Measurements from ENCODE around the gene CHRD.
A peak's percentile ranks its signal among the peaks of the same experiment; 100 is the strongest.
"Not testable (repeated sequence)": the region's sequence is repeated elsewhere in the genome, so short reads cannot be mapped to it uniquely, and the experiment has no call there.

CHRD gene

DNA sequence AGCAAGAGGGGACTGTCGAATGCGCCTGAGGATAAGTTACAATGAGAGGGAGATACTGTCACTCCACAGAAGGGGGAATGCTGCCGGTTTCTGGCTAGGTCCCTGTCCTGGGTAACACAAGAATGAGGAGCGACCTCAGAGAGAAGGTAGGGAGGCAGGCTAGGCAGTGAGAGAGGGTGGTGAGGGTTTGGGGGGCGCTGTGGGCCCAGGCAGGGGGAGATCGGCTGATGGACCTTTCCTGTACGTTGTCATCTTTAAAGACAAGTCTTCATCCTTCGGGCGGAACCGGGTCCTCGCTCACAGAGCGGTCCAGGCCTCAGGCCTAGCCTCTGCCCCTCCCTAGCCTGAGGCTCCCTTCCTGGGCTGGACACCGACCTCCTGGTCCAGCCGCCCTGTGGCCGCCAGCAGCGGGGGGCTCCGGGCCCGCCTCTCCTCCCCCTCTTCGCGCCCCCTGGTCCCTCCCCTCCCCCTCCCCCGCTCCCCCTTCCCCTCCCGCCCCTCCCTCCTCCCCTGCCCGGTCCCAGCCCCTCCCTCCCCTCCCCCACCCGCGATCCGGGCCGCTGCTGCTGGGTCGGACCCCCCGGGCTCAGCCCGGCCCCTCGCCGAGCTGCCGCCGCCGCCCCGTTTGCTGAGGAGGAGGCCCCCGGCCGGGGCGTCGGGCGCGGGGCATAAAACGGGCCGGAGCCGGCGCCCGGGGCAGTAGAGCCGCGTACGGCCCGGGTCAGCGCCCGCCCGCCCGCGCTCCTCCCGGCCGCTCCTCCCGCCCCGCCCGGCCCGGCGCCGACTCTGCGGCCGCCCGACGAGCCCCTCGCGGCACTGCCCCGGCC is at the start of gene CHRD:
Gene CHRD, plus strand, starts transcription at position 697 of the 827 bp plus-strand sequence. CDS start 265 bp downstream, outside the sequence.
- no peak for FAIRE-seq
- DNase-seq (ENCODE audit: insufficient read length, low spot score) = no peak

DNA sequence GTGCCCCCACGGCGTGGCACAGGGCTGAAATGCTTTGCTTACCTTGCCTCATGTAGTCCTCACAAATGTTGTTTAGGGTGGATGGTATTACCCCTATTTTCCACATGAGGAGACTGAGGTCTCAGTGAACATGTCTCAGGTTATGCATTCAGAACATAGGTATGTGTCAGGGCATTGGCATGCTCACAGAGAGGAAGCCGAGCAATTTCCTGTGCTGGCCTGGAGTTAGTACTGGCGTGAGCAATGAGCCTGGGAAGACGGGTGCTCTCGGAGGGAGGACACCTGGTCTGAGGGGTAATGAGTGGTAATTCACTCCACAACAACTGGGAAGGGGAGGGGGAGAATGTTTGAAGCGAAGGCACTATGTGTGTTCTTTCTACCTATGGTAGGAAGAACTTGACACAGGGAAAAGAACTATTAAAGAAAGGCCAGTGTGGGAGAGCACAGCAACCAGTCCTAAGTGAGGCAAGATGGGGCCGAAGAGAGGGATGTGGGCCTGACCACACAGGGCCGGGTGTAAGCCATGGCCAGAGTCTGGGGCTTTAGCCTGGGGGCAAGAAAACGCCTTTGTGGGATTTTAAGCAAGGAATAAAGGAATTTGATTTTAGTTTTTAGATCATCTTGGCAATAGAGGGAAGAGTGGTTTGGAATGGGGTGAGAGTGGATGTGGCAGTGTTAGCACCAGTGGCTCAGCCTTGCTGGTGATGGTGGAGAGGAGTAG is 47.3 kb upstream of the CHRD start:
- DNase-seq (ENCODE audit: insufficient read length, low spot score) (no peak), FAIRE-seq (no peak)

DNA sequence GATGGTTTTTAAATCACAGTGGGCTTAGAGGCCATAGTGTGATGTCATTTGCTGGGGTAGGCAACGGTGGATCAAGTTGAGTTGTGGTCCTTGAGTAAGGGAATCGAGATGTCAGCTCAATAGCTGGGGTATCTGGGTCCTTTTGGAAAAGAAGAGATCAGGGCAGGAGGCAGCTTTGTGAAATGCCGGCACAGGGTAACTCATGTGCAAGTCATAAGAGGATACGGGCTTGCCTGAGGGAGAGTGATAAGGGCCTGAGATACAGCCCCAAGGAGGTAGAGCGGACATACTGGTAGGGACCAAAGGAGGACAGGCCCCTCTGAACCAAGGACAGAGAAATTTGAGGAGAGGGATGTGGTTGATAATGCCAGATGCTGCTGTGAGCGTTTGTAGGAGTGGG is 46.7 kb upstream of the CHRD start:
- no peak for FAIRE-seq

DNA sequence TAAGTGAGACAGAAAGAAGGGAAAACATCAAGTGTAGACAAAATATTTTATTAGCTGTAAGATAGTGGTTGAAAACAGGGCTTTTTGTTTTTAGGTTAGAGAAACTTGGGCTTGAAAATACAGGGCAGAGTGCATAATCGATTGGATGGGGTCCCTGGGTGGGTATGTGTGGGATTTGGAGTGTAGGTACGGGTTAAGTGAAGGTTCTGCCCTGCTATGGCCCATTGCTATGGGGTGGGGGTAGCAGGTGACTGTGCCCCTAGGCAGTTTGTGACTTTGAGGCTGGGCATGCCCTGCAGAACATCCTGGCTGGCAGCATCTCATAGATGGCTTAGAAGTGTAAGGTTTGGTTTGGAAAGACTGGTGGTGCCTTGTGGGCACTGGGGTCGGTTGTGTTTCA is 46.2 kb upstream of the CHRD start:
- FAIRE-seq (no peak), DNase-seq (ENCODE audit: insufficient read length, low spot score) (no peak)

More for the DNA sequence above, 46.7 kb upstream of the CHRD start:
- no peak for DNase-seq (ENCODE audit: insufficient read length, low spot score)

DNA sequence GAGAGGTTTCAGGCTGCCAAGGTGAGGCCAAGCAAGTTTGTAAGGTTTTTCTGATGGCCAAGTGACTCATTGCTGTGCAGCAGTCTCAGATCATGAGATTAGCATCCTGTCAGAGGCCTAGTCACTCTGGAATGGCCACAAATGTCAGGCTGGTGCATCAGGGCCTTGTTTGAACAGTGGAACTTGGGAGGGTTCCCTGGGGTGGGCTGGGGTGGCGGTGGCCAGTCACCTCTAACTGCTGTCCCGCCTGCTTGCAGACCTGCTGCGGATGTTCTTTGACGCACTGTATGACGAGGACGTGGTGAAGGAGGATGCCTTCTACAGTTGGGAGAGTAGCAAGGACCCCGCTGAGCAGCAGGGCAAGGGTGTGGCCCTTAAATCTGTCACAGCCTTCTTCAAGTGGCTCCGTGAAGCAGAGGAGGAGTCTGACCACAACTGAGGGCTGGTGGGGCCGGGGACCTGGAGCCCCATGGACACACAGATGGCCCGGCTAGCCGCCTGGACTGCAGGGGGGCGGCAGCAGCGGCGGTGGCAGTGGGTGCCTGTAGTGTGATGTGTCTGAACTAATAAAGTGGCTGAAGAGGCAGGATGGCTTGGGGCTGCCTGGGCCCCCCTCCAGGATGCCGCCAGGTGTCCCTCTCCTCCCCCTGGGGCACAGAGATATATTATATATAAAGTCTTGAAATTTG is 45.2 kb upstream of the CHRD start:
- DNase-seq (ENCODE audit: insufficient read length, low spot score) (no peak), FAIRE-seq (no peak)

DNA sequence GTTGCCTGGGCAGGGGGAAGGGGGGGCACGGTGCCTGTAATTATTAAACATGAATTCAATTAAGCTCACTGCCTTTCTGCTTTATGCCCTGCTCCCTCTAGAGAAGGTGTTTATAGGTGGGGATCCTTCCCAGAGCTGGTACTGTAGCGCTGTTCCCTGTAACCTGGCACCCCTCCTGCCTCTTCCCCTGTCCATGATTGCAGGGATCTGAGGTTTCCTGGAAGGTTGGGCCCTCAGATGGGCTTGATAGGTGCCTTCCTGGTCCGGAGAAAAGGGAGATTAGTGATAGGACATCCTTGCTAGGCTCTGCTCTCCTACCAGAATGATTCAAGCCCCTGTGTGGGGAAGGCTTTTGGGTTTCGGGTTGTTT is 44.6 kb upstream of the CHRD start:
- no peak for DNase-seq (ENCODE audit: insufficient read length, low spot score)
- FAIRE-seq = no peak

DNA sequence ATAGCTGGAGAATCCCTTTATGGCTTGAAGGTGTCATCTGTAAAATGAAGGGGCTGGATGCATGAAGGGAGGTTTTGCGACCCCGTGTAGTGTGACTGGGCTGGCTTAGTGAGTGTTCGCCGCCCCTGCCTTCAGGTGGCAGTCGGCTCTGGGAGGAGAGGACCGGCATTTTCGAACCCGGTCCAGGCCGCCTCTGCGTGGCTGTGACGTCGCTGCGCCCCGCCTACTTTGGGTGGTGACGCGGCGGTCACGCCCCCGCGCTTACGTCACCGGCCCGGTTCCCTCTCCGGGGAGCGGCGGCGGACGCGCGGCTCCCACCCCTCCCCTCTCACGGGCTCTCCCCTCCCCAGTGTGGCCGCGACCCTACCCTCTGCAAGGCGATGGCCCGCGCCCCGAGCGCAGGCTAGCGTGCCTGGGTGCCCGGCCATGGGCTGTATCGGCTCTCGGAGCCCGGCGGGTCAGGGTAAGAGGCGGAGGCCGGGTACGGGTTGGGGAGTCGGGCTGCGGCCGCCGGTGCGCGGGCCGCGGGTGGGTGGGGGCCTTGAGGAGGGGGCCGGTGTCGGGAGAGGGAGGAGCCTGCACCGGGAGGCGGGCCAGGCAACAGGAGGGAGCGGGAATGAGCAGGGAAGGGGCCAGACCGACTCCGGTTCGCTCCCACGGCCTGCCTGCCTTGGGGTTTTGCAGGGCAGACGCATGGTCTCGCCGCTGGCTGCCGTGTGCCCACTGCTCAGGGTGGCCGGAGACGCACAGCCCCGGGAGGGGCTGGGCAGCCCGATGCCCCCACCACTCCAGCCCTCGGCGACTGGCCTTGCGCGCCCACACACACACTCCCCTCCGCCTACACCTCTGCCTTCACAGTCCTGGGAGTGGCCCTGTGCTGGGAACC is 44.0 kb upstream of the CHRD start:
- DNase-seq (ENCODE audit: insufficient read length, low spot score) (peak; percentile 81), FAIRE-seq (no peak)

DNA sequence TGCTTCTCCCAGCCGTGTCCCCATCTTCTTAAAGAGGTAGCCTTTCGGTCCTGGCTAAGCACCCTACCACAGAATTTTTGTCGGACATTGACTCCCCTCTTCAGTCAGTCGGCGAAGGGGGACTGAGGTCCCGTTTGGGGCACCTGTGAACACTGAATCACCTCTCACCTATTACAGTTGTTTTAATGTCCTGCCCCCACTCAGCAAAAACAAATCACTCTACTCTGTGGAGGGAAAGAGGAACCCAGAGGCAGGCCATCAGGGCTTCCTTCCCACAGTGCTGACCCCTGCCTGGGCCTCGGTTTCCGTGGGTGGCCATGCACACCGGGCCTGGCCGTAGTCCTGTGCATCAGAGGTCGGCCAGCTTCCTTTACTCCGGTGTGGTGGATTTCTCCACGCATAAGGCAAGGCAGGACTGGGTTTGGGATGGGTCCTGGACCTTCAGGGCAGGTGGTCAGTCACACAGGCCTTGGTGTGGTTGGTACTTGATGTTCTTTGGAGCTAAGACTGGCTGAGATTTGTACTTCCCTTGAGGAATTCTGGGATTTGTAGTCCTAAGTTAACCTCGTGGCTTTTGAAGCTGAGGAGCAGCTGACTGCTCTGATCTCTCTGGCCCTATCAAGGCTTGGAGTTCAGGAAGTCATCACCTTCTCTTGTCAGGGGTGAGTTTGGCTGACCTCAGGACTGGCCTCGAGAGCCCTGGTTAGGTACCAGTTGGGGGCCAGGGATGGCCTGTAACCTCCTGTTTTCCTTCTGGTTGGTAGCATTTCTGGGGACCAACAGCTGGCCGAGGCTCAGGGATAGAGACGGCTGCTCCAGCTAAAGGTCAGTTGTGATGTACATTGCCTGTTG is 43.1 kb upstream of the CHRD start:
- DNase-seq (ENCODE audit: insufficient read length, low spot score) (no peak), FAIRE-seq (peak; percentile 44)

DNA sequence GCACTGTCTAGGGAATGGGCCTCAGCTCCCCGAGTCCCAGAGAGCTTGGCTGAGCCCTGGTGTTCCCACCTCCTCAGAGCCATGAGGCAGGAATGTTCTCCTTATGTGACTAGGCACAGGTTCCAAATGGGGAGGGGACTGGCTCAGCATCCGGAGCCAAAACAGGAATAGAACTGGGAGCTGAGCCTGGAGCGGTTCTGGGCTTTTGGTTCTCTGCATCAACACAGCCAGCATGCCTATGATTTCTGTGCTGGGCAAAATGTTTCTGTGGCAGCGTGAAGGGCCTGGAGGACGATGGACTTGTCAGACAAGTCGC is 42.5 kb upstream of the CHRD start, which contains the start of gene FAM131A:
Gene FAM131A, plus strand, starts transcription at position 202 of the 316 bp plus-strand sequence. Its CDS starts 31 bp downstream, at position 233.
- FAIRE-seq (no peak), DNase-seq (ENCODE audit: insufficient read length, low spot score) (no peak)

DNA sequence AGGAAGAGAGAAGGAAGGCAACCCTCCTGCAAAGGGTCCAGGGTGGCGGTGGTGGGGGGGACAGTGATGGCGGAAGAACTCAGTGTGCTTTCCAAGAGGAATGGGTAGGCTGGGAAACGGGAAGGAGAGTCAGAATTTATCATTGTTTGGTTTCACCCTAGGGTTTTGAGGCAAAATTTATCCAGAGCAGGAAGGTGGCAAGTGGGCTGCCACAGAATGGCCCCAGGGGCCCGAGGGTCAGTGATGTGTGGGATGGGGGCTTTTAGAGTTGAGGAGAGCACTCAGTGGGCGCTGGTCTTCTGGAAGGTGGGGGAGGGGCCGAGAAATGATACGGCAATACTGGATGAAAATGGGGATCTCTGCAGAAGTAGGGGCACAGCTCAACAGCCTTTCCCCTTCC is 41.9 kb upstream of the CHRD start:
- no peak for FAIRE-seq

DNA sequence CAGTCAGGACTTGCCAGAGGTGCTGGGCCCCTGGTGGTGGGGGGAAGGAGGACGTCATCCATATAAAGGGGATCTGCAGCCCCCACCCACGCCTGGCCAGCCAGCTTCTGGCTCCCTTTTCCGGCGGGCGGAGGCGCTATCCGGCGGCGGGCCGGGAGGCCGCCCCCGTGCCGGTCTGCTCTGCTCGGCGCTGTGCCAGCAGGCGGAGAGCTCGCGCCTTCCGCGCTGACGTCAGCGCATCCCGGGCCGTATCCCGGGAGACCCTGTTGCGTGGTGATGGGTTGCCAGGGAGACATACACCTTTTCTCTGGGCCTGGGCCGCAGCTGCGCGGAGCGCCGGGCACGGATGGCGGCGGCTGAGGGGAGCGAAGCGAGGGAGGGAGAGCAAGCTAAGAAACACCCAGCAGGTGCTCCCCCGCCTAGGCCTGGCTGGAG is 41.3 kb upstream of the CHRD start:
- no peak for FAIRE-seq
- no peak for DNase-seq (ENCODE audit: insufficient read length, low spot score)

More for the DNA sequence above, 41.9 kb upstream of the CHRD start:
- no peak for DNase-seq (ENCODE audit: insufficient read length, low spot score)

DNA sequence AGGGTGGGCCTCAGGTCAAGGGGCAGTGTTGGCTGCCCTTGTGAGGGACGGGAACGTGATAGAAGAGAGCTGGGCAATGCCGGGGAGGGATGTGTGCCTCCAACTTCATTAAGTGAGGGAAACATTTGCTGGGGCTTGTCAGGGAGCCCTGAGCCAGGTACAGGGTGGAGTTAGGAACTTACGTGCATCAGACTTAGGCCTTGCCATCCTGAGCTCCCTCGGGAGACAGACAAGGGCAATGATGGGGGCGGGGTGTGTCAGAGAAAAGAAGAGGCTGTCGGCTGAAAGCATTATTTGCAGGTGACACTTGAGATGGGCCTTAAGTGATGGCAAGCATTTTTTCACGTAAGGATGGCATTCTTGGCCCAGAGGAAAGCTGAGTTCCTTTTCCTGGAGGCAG is 40.9 kb upstream of the CHRD start:
- DNase-seq (ENCODE audit: insufficient read length, low spot score) (no peak), FAIRE-seq (no peak)

DNA sequence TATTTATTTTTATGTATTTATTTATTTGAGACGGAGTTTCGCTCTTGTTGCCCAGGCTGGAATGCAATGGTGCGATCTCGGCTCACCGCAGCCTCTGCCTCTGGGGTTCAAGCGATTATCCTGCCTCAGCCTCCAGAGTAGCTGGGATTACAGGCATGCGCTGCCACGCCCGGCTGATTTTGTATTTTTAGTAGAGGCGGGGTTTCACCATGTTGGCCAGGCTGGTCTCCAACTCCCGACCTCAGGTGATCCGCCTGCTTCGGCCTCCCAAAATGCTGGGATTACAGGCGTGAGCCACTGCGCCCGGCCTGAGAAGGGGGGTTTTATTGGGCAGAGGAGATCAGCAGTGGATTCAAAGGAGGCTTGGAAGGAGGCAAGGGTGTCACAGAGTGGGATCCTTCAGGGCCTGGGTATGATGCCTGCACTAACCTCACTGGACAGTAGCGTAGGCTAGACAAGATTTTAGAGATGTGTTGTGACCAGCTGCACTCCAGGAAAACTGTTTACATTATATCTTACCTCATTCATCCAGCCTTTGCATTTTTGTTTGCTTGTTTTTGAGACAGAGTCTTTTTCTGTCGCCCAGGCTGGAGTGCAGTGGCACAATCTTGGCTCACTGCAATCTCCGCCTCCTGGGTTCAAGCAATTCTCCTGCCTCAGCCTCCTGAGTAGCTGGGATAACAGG is 40.3 kb upstream of the CHRD start:
- not testable (repeated sequence) for DNase-seq (ENCODE audit: insufficient read length, low spot score)

DNA sequence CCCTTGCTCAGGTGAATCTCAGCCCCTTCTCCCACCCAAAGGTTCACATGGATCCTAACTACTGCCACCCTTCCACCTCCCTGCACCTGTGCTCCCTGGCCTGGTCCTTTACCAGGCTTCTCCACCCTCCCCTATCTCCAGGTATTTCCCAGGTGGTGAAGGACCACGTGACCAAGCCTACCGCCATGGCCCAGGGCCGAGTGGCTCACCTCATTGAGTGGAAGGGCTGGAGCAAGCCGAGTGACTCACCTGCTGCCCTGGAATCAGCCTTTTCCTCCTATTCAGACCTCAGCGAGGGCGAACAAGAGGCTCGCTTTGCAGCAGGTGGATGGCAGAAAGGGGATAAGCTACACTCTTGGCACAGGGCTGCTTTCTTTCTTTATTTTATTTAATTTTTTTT is 37.9 kb upstream of the CHRD start:
- DNase-seq (ENCODE audit: insufficient read length, low spot score) = no peak
- FAIRE-seq = no peak

More for the DNA sequence above, 40.3 kb upstream of the CHRD start:
- FAIRE-seq = not testable (repeated sequence)

DNA sequence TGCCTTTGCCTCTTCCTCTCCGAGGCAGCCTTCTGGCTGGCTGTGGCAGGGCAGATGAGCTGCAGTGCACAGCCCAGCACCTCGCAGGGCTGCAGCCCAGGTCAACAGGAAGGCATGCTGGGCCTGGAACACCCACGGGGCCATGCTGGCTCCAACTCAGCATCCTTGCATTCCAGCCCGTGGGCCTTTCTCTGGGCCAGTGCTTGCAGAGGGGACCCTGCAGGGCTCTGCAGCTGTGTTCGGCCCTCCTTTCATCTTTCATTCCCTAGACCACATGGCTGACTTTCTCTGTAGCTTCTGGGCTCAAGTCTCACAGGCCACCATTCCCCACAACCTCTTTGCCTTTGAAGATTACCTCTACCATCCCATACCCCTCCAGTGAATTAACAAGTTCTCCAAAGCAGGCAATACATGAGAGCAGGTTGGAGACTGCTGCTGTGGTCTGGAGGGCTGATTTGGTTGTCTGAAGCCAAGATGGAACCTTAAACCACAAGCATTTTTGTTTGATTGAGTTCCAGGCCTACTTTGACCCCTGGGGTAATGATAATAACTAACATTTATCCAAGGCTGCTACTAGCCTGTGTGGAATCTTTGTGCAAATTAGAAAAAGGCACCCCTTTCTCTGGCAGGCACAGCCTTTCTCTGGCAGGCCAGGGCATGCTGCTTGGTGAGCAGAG is 36.5 kb upstream of the CHRD start:
- no peak for DNase-seq (ENCODE audit: insufficient read length, low spot score)
- FAIRE-seq = no peak

DNA sequence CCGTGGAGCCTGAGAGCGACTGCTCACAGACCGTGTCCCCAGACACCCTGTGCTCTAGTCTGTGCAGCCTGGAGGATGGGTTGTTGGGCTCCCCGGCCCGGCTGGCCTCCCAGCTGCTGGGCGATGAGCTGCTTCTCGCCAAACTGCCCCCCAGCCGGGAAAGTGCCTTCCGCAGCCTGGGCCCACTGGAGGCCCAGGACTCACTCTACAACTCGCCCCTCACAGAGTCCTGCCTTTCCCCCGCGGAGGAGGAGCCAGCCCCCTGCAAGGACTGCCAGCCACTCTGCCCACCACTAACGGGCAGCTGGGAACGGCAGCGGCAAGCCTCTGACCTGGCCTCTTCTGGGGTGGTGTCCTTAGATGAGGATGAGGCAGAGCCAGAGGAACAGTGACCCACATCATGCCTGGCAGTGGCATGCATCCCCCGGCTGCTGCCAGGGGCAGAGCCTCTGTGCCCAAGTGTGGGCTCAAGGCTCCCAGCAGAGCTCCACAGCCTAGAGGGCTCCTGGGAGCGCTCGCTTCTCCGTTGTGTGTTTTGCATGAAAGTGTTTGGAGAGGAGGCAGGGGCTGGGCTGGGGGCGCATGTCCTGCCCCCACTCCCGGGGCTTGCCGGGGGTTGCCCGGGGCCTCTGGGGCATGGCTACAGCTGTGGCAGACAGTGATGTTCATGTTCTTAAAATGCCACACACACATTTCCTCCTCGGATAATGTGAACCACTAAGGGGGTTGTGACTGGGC is 35.1 kb upstream of the CHRD start:
- no peak for FAIRE-seq
- DNase-seq (ENCODE audit: insufficient read length, low spot score) = no peak

DNA sequence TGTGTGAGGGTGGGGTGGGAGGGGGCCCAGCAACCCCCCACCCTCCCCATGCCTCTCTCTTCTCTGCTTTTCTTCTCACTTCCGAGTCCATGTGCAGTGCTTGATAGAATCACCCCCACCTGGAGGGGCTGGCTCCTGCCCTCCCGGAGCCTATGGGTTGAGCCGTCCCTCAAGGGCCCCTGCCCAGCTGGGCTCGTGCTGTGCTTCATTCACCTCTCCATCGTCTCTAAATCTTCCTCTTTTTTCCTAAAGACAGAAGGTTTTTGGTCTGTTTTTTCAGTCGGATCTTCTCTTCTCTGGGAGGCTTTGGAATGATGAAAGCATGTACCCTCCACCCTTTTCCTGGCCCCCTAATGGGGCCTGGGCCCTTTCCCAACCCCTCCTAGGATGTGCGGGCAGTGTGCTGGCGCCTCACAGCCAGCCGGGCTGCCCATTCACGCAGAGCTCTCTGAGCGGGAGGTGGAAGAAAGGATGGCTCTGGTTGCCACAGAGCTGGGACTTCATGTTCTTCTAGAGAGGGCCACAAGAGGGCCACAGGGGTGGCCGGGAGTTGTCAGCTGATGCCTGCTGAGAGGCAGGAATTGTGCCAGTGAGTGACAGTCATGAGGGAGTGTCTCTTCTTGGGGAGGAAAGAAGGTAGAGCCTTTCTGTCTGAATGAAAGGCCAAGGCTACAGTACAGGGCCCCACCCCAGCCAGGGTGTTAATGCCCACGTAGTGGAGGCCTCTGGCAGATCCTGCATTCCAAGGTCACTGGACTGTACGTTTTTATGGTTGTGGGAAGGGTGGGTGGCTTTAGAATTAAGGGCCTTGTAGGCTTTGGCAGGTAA is 34.3 kb upstream of the CHRD start:
- DNase-seq (ENCODE audit: insufficient read length, low spot score) (no peak), FAIRE-seq (no peak)
